BLaER1 treated with 17β-estradiol and CSF1 and Interleukin-3, amounts not matched to agents 10 nM and 100 nM (cell line): ENCODE data around the gene GDF7.

Experiments used
- H3K27ac ChIP-seq, 11 experiments: shearing (Covaris generic); formaldehyde crosslinking; 2 replicates each; pipeline ENCODE4 v1.8.1; 2022
- H3K27me3 ChIP-seq, 11 experiments: shearing (Covaris generic); formaldehyde crosslinking; 2 replicates each; pipeline ENCODE4 v1.8.1; 2022
- H3K36me3 ChIP-seq, 11 experiments: shearing (Covaris generic); formaldehyde crosslinking; 2 replicates each; pipeline ENCODE4 v1.8.1; 2022
- H3K4me1 ChIP-seq, 10 experiments: shearing (Covaris generic); formaldehyde crosslinking; 2 replicates each; pipeline ENCODE4 v1.8.1; 2022
- H3K4me2 ChIP-seq, 11 experiments: shearing (Covaris generic); formaldehyde crosslinking; 2 replicates each; pipeline ENCODE4 v1.8.1; 2022
- H3K4me3 ChIP-seq, 10 experiments: shearing (Covaris generic); formaldehyde crosslinking; 2 replicates each; pipeline ENCODE4 v1.8.1; 2022
- H3K9ac ChIP-seq, 11 experiments: shearing (Covaris generic); formaldehyde crosslinking; 2 replicates each; pipeline ENCODE4 v1.8.1; 2022
- H3K9me3 ChIP-seq, 11 experiments: shearing (Covaris generic); formaldehyde crosslinking; replicated peaks in 1 of 11; 2 replicates each; pipeline ENCODE4 v1.8.1; 2022
- H4K20me1 ChIP-seq, 11 experiments: shearing (Covaris generic); formaldehyde crosslinking; 2 replicates each; pipeline ENCODE4 v1.8.1; 2022
- Cebpa-rat ChIP-seq, 11 experiments: shearing (Covaris generic); IDR thresholded peaks; 2 replicates each; pipeline ENCODE4 v1.8.1; 2022

The GDF7 gene

DNA sequence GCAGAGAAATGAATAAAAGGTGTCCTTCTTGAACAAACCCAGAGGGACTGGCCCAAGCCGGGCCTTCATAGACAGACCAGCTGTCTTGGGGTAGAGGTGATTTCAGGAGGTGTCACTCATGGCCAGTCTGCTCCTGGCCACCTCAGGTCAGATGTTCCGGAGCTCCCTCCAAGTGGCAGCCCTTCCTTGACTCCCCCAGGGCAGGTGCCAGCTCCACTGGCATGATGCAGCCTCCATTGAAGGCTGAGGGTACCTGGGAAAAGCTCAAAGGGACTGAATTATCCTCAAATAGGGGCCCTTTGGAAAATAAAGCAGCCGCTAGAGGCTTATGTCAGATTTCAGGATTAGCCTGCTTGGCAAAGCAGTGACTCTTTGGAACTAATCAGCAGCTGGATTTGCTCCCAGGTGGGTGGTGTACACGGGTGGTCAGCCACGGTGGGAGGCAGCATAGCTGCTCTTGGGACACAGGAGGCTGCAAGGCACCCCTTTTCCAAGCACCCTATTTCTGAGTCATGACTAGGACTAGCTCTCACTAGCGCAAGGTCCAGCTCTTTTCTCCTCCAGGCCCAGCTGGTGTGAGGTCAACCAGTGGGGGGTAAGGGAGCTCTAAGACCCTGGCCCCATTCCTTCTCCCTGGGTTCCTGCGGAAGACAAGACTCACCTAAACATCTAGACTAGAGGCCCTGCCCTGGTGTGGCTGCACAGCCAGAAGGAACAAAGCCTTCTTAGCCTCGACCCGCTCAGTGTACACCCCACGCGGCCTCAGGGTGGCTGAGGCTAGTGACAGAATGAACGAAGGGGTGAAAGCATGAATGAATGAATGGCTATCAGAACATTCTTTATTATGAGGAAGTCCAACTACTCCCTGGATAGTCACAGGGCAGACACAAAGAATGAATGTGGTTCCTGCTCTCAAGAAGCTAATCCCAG, 45.3 kb upstream of the GDF7 start:
- TF ChIP-seq Cebpa-rat (IDR thresholded peaks at IDR 0.05): no peak
- peaks cover 6 to 79% (median 29%) of the 10 kb centered on the region in 11 experiments; a peak in 19 of 22 replicates for H4K20me1 ChIP-seq
- peak overlapping the region in 6 of 11 experiments; percentile 50 to 76 (median 65); a peak in 9 of 22 replicates for H3K4me2 ChIP-seq
- peak overlapping the region in 2 of 11 experiments; percentile 14 to 28; a peak in 1 of 22 replicates for H3K9ac ChIP-seq
- H3K27ac ChIP-seq: no peak overlapping the region
- H3K4me3 ChIP-seq: no peak overlapping the region
- no peaks in the 10 kb centered on the region for H3K9me3 ChIP-seq
- H3K36me3 ChIP-seq: peaks cover 0 to 78% (median 17%) of the 10 kb centered on the region in 11 experiments; a peak in 15 of 22 replicates
- H3K27me3 ChIP-seq: peaks cover 0 to 12% (median 0%) of the 10 kb centered on the region in 11 experiments; a peak in 3 of 22 replicates
- H3K4me1 ChIP-seq: peaks cover 32 to 88% (median 59%) of the 10 kb centered on the region in 10 experiments

DNA sequence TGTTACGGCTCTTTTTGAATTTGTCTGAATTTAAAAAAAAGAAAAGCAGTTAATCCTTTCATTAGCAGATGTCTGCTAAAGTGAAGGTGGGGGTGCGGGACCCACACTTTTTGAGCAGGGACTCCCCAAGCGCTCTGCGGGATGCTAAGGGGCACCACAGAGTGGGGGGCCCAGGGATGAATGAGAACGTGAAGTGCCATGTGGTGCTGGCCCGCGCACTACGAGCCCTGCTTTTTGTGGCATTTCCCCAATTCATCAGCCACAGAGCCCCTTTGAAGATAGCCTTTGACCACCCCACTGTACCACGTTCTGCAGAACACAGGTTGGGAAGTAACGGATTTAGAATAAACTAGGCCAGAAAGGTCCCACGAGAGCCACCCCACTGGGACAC, 44.7 kb upstream of the GDF7 start:
- Histone ChIP-seq H3K27ac (no peak overlapping the region), H3K36me3 (peaks cover 0 to 82% (median 17%) of the 10 kb centered on the region in 11 experiments; a peak in 15 of 22 replicates), H3K4me2 (peak overlapping the region in 9 of 11 experiments; percentile 7 to 76 (median 63); a peak in 15 of 22 replicates), H3K4me3 (no peak overlapping the region), H3K27me3 (peaks cover 0 to 12% (median 0%) of the 10 kb centered on the region in 11 experiments; a peak in 3 of 22 replicates), H4K20me1 (peaks cover 11 to 80% (median 30%) of the 10 kb centered on the region in 11 experiments; a peak in 18 of 22 replicates), H3K9ac (0 out of 22 replicates have a peak overlapping the region, but pooled peaks of 1 of the 11 experiments have one; percentile 14), H3K4me1 (peaks cover 26 to 88% (median 59%) of the 10 kb centered on the region in 10 experiments), H3K9me3 (no peaks in the 10 kb centered on the region)
- TF ChIP-seq Cebpa-rat (IDR thresholded peaks at IDR 0.05): no peak

DNA sequence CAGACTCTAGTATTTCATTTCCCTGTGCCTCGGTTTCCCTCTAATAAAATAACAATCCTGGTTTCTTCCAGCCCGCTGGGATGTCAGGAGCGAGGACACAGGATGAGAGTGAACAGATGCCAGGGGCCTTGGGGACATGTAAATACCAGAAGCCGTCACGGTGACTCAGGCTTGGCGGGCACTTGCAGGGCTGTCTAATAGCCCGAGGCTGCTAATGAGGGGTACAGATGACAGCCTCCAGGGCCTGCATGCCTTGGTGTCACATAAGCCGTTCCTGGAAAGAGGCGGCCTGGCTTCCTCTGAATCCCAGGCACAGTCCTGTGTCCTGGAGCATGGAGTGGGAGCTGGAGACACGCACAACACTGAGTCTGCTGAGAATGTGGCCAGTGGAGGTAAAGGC, 44.2 kb upstream of the GDF7 start:
- TF ChIP-seq Cebpa-rat (IDR thresholded peaks at IDR 0.05): no peak

DNA sequence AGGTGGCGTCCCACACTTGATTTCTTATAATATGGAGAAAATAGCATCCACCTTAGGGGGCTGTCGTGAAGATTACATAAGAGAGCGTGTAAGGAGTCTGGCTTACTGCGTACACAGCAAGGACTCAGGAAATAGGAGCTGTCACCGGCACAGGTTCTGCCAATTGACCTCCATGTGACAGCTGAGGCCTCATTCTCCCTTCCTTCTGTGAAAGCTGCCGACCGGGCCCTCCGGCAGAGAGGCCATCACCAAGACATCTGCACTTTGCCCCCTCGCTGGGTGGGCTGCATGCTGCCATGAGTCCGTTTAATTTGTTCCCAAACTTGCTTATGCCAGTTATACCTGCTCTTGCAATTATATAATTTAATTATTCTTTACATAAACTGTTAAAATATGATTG, 43.7 kb upstream of the GDF7 start:
- Histone ChIP-seq H3K4me3 (no peak overlapping the region), H3K4me2 (peak overlapping the region in 8 of 11 experiments; percentile 7 to 76 (median 58); a peak in 13 of 22 replicates), H3K27ac (no peak overlapping the region), H3K4me1 (peaks cover 26 to 86% (median 57%) of the 10 kb centered on the region in 10 experiments), H3K9ac (peak overlapping the region in 1 of 11 experiments; percentile 14; a peak in 1 of 22 replicates), H3K9me3 (no peaks in the 10 kb centered on the region), H3K36me3 (peaks cover 0 to 84% (median 17%) of the 10 kb centered on the region in 11 experiments; a peak in 15 of 22 replicates), H3K27me3 (peaks cover 0 to 12% (median 0%) of the 10 kb centered on the region in 11 experiments; a peak in 3 of 22 replicates), H4K20me1 (peaks cover 11 to 83% (median 24%) of the 10 kb centered on the region in 11 experiments; a peak in 18 of 22 replicates)
- TF ChIP-seq Cebpa-rat (IDR thresholded peaks at IDR 0.05): no peak

More for the DNA sequence above, 44.2 kb upstream of the GDF7 start:
- Histone ChIP-seq H3K4me1 (peaks cover 25 to 88% (median 59%) of the 10 kb centered on the region in 10 experiments), H3K27ac (no peak overlapping the region), H4K20me1 (peaks cover 11 to 80% (median 25%) of the 10 kb centered on the region in 11 experiments; a peak in 18 of 22 replicates), H3K27me3 (peaks cover 0 to 12% (median 0%) of the 10 kb centered on the region in 11 experiments; a peak in 3 of 22 replicates), H3K9ac (peak overlapping the region in 1 of 11 experiments; percentile 14; a peak in 1 of 22 replicates), H3K36me3 (peaks cover 0 to 82% (median 17%) of the 10 kb centered on the region in 11 experiments; a peak in 15 of 22 replicates), H3K4me2 (peak overlapping the region in 9 of 11 experiments; percentile 7 to 76 (median 63); a peak in 15 of 22 replicates), H3K4me3 (no peak overlapping the region), H3K9me3 (no peaks in the 10 kb centered on the region)

DNA sequence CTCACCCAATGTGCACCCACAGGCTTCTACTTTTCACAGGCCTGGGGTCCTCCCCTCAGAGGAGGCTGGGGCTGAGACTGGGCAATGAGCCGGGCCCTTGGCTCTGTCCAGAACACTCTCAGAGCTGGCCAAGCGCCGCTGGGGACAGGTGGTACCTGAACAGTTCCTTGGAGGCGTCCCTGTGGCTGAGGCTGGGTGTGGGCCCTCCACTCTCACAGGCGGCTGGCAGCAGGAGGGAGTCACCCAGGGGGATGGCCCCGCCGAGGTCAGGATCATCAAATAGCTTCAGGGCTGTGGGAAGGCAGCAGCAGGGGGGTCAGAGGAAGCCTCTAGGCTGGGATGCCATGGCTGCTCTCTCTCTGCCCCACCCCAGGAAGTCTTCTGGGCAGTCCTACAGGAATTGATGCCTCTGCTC, 43.2 kb upstream of the GDF7 start:
- Histone ChIP-seq H3K9me3 (no peaks in the 10 kb centered on the region), H3K36me3 (peaks cover 0 to 87% (median 17%) of the 10 kb centered on the region in 11 experiments; a peak in 15 of 22 replicates), H3K27me3 (peaks cover 0 to 12% (median 0%) of the 10 kb centered on the region in 11 experiments; a peak in 3 of 22 replicates), H3K4me3 (no peak overlapping the region), H3K27ac (no peak overlapping the region), H3K4me1 (peaks cover 23 to 81% (median 52%) of the 10 kb centered on the region in 10 experiments), H4K20me1 (peaks cover 11 to 81% (median 24%) of the 10 kb centered on the region in 11 experiments; a peak in 18 of 22 replicates), H3K4me2 (peak overlapping the region in 2 of 11 experiments; percentile 50 to 76; a peak in 3 of 22 replicates), H3K9ac (peak overlapping the region in 1 of 11 experiments; percentile 4; a peak in 1 of 22 replicates)
- TF ChIP-seq Cebpa-rat (IDR thresholded peaks at IDR 0.05): no peak

DNA sequence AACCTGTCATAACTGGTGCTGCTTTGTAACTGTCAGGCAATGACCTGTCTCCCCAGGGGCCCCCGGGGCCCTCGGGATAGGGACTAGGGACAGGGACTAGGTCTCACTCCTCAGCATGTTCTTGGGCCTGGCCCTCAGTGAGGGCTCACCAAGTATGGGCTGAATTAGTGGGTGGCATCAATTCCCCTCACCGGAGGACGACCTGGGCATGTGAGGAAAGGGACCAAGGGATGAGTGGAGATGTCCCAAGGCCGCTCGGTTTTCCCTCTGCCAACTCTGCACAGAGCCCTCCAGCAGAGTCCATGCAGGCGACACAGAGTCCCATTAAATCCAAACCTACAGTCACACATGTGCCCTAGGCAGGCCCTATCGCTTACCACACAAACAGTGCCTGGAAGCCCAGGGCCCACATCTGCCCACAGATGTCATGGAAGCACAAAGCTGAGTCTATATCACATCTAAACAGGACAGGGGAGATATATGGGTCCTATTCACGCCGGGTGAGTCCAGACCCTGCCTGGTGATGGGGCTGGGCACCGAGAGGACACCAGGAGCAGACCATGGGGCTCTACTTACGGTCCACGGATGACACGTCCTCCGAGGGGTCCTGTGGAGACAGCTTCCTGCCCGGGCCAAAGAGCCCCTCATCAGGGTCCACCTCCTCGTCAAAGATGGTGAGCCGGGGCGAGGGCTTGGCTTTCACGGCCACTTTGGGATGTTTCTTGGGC, 42.6 kb upstream of the GDF7 start:
- peaks cover 11 to 83% (median 23%) of the 10 kb centered on the region in 11 experiments; a peak in 19 of 22 replicates for H4K20me1 ChIP-seq
- H3K27ac ChIP-seq: no peak overlapping the region
- no peak for TF ChIP-seq Cebpa-rat (IDR thresholded peaks at IDR 0.05)
- peaks cover 0 to 12% (median 0%) of the 10 kb centered on the region in 11 experiments; a peak in 3 of 22 replicates for H3K27me3 ChIP-seq
- peak overlapping the region in 5 of 11 experiments; percentile 44 to 82 (median 56); a peak in 8 of 22 replicates for H3K4me2 ChIP-seq
- peaks cover 17 to 76% (median 46%) of the 10 kb centered on the region in 10 experiments for H3K4me1 ChIP-seq
- peaks cover 0 to 87% (median 17%) of the 10 kb centered on the region in 11 experiments; a peak in 15 of 22 replicates for H3K36me3 ChIP-seq
- H3K4me3 ChIP-seq: no peak overlapping the region
- H3K9ac ChIP-seq: peak overlapping the region in 1 of 11 experiments; percentile 4; a peak in 1 of 22 replicates
- no peaks in the 10 kb centered on the region for H3K9me3 ChIP-seq

DNA sequence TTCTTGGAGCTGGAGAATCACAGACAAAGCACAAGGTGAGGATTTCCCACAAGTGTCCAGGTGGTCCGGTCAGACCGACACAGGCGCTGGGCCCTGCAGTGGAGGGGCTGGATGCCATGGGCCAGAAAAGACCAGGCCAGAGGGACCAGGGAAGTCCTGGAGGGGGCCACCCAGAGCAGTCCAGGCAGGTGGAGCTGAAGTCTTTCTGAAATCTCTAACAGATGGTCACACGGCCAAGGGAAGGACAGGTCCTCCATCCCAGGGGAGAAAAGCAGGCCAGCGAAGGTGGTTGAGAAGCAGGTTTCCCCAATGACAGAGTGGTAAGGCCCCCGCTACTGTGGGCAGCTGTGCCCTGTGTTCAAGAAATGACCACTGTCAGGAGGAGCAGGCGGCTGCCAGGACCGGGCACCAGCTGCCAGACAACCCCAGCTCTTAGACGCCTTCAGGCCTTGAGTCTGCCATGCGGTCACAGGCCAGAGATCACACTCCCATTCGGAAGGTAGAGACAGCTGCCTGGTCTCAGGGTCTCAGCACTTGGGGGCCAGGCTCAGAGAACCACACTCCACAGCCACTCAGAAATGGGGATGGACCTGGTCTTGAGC, 42.0 kb upstream of the GDF7 start:
- H3K27me3 ChIP-seq: peaks cover 0 to 12% (median 0%) of the 10 kb centered on the region in 11 experiments; a peak in 3 of 22 replicates
- no peak for TF ChIP-seq Cebpa-rat (IDR thresholded peaks at IDR 0.05)
- H3K4me1 ChIP-seq: peaks cover 10 to 69% (median 40%) of the 10 kb centered on the region in 10 experiments; a peak in 19 of 20 replicates
- peaks cover 0 to 88% (median 17%) of the 10 kb centered on the region in 11 experiments; a peak in 15 of 22 replicates for H3K36me3 ChIP-seq
- H3K9ac ChIP-seq: no peak overlapping the region
- H3K9me3 ChIP-seq: no peaks in the 10 kb centered on the region
- peaks cover 11 to 90% (median 23%) of the 10 kb centered on the region in 11 experiments; a peak in 19 of 22 replicates for H4K20me1 ChIP-seq
- no peak overlapping the region for H3K4me3 ChIP-seq
- H3K27ac ChIP-seq: no peak overlapping the region
- H3K4me2 ChIP-seq: peak overlapping the region in 7 of 11 experiments; percentile 5 to 82 (median 45); a peak in 11 of 22 replicates
